ENCODE results near the gene PEDS1.
"Not testable (repeated sequence)": the region's sequence is repeated elsewhere in the genome, so short reads cannot be mapped to it uniquely, and the experiment has no call there.

The PEDS1 gene

DNA sequence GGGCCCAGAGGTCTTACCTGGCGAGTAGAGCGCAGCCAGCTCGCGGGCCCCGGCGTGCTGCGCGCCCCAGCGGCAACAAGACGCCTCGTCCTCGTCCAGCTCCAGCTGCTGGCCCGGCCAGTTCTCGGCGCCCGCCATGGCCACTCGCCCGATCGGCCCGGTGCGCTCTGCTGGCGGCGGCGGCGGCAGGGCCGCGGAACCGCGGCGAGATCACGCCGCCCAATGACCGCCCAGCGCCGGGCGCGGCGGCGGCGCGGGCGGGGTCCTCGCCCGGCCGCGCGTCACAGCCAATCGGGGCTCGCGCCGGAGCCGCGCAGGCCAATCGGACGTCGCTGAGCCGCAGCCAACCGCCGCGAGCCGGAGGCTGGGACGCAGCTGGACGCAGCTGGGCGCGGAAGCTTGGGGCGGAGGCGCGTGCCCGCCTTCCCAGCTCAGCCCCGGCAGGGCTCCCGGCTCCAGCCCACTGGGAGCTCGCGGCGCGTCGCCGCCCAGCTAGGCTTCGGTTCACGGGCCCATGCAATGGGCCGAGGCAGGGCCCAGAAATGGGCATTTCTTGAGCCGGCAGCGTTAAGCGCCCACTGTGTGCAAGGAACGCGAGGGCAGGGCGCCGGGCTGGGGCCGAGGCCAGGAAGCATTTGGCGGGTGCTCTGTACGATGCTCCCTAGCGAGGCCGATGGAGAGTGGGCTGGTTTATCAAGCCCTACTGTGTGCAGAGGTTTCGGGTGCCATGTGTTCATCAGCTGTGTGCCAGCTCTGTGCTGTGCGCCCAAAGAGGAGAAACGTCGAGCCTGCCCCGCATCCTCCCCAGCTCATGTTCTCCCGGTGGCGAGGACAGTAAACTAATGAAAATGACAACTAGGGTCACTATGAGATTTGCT is at the start of gene PEDS1:
PEDS1 (minus strand) TSS at position 224 of the 878 bp plus-strand sequence; CDS start at position 138, 86 bp downstream.
- peak; percentile 67 for DNase-seq (ENCODE audit: low read depth)

DNA sequence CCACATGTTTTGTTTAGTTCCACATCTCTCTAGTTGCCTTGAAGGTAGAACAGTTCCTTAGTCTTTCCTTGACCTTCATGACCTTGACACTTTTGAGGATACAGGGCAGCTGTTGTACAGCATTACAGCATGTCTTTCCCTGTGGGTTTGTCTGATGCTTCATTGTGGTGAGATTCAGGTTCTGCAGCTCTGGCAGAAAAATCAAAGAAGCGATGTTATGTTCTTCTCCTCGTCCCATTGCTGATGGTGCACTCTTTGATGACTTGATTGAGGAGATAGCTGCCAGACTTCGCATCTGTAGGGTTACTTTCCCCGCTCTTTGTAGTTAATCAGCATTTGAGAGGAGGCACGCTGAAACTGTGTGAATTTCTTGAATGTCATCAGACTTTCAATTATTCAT is 49.2 kb upstream of the PEDS1 start:
- DNase-seq (ENCODE audit: low read depth) = no peak

DNA sequence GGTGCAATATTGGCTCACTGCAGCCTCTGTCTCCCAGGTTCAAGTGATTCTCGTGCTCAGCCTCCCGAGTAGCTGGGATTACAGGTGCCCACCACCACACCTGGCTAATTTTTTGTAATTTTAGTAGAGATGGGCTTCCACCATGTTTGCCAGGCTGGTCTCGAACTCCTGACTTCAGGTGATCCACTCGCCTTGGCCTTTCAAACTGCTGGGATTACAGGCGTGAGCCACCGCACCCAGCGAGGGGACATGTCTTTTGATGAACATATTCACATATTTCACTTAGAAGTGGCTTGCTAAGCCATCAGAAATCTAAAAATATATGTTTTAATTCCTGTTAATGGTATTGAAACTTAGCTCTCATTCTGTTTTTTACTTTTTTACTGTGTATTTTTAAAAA is 48.2 kb upstream of the PEDS1 start:
- DNase-seq (ENCODE audit: low read depth) = not testable (repeated sequence)

DNA sequence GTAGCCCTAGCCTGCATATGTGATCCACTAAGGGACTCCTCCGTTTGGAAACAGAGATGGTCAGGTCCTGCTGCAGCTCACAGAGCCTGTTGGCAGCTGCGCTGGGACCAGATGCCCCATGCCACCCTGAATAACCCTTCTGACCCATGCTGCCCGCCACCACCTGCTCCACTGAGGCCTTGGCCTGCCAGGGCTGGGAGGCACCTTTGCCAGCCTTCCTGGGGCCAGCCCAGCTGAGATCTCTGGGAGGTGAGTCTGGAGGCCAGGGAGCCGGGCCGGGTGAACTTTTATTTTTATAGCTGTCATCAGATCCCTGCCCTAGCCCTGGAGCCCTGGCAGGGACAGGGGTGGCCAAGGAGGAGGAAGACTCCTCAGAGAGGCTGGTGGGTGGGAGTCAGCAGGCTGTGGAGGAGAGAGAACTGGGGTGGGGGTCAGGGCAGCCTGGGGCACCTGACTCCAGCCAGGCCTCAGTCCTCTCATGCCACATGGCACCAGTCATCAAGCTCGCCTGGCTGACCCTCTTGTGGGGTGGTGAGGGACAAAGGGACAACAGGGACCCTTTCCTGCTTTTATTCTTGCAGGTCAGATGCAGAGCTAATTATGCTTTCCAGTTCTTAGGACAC is 47.1 kb upstream of the PEDS1 start:
- DNase-seq (ENCODE audit: low read depth) = no peak

DNA sequence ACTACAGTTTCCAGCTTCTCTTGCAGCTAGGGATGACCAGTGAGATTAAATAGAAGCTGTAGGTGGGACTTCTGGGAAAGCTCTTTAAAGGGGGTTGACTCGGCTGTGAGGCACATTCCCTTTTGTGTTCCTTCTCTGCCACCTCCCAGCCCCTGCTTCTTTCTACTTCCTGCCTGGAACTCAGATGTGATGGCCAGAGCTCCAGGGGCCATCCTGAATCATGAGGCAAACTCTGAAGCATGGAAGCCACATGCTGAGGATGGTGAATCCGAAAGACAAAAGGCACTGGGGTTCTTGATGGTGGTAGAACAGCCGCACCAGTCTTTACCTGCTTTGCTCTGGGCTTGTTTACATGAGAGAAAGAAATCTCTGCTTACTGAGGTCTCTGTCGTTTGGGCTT is 46.2 kb upstream of the PEDS1 start:
- no peak for DNase-seq (ENCODE audit: low read depth)

DNA sequence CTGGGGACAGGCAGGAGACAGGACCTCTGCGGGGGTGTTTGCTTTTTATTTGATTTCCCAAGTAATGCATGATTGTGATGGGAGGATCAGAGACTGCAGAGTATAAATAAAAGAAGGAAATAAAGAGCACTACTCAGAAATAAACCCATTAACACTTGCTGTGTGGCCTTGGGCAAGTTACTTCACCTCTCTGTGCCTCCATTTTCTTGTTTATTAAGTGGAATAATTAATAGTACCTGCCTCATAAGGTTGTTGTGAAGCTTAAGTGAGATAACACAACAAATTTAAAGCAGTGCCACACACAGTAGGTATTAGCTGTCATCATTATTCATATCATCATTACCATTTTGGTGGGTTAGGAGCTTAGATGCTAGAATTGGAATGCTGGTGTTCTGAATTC is 45.2 kb upstream of the PEDS1 start:
- no peak for DNase-seq (ENCODE audit: low read depth)

DNA sequence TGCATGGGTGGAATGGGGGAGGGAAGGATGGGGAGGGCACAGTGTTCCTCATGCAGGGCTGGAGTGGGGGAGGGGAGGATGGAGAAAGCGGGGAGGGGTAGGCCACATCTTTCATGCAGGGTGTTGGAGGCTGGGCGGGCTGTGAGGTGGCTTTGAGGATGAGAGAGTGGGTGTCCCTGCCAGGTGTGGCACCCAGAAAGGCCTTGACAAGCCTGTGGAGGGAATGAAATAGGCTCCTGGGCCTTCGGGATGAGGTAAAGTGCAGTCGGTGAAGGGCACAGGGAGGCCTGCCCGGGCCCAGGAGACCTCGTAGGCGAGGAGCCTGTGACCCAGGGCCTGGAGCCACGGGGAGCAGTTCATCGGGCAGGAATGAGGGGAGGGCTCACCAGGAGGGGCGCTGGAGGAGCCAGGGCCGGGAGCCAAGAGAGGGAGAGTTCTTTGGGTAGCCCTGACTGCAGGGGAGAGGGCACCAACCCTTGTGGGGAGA is 44.7 kb upstream of the PEDS1 start:
- DNase-seq (ENCODE audit: low read depth) = no peak

DNA sequence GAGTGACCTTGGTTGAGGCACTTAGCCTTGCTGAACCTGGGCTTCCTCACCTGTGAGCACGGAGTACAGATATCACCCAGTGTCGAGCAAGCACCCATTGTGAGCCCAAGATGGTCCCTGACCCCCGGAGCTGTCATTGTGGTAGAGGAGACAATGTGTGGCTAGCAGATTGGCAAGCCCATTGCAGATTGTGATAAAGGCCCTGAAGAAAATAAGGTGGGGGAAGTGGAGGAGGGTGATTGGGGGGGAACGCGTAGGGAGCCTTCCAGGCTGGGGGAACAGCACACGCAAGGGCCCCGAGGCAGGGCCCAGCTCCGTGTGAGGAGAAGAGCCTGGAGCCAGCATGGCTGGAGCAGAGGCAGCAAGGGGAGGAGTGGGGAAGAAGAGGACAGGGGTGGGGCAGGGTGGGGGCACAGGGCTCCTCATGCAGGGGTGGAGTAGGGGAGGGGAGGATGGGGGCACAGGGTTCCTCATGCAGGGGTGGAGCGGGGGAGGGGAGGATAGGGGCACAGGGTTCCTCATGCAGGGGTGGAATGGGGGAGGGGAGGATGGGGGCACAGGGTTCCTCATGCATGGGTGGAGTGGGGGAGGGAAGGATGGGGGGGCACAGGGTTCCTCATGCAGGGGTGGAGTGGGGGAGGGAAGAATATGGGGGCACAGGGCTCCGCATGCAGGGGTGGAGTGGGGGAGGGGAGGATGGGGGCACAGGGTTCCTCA is 44.1 kb upstream of the PEDS1 start:
- DNase-seq (ENCODE audit: low read depth) = no peak

DNA sequence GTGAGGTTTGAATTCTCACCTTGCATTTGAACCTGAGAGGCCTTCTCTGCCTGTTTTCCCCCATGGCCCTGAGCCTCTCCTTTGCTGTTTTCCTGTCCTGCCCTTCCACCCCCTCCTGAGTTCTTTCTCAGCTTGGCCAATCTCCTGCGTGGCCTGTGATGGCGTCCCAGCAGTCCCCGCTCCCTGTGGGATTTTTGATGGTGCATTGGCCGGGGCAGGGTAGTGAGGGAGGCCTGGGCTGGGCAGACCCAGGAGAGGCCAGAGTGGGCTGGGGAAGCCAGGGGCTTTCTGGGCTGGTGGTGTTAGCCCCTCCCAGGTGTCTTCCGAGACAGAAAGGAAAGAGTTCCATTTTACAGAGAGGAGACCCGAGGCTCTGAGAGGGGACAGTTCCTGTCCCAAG is 43.4 kb upstream of the PEDS1 start:
- DNase-seq (ENCODE audit: low read depth) = no peak

DNA sequence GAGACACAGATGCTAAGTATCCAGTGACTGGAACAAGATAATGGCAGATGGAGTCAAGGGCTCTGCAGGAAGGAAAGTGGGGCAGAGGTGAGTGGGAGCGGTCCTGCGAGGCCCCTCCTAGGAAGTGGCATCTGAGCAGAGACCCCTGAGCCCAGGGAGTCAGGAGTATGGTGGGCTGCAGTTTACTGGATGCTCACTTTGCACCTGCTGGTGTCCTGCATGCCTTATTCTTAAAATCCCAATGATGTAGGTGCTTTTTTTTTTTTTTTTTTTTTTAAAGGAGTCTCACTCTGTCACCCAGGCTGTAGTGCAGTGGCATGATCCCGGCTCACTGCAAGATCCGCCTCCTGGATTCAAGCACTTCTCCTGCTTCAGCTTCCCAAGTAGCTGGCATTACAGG is 42.7 kb upstream of the PEDS1 start:
- no peak for DNase-seq (ENCODE audit: low read depth)

DNA sequence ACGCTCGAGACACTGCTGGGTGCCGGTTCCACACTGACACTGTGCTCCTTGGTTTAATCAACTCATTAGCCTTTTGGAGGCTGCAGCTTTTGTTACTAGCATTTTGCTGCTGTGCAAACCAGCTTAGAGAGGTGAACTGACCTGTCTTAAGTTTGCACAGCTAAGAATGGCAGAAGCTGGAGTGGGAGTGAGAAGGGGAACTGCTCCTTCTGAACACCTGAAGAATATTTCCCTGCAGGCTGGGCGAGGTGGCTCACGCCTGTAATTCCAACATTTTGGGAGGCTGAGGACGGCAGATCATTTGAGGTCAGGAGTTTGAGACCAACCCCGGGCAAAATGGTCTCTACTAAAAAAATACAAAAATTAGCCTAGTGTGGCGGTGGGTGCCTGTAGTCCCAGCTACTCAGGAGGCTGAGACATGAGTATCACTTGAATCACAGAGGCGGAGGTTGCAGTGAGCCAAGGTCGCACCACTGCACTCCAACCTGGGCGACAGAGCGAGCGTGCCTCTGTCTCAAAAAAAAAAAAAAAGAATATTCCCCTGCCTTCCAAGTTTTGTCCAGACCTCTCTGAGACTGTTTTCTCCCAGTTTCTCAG is 42.1 kb upstream of the PEDS1 start:
- no peak for DNase-seq (ENCODE audit: low read depth)

DNA sequence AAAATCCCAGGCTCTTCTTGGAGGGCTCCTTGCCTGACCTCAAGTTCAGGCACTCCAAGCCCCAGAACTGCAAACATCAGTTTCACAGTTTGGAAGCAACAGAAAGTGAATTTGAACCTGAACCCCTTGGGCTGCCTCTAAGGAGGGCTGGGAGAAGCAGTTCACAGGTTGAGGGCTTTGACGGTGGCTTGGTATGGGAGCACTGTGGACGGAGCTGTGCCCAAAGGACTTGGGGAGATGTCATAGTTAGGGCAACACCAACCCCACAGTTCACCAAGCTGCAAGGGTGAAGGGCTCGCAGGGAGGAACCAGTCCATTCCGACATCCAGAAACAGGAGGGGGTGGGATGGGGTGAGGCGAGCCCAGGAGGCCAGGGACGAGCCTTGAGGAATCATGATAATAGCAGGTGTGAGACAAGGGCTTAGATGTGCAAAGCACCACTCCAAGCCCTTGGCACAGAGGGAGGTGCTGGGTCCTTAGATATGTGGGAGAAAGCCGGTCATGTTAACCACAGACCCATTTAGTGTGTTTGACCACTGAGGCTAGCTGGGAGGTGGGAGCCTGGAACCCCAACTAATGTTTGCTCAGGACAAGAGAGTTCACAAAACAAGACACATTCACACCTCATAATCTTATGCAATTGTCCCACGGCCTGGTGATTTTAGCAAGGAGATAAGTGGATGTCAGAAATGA is 41.5 kb upstream of the PEDS1 start:
- no peak for DNase-seq (ENCODE audit: low read depth)

DNA sequence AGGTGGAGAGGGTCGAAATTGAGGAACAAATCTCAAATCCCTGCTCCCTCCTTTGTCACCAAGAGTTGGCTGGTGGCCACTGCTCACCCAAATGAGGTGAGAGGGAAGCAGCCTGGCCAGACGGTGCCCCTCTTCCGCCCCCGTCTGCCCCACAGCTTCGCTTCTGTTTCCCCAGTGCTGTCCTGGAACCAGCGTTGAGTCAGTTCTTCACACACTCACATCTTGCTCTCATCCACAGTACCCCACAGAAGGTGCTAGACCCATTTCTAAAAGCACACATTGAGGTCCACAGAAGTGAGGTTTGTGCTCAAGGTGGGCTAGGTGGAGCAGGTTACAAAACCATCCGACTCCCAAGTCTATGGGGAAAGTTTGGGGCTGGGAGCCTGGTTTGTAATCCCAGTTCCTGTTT is 40.9 kb upstream of the PEDS1 start:
- DNase-seq (ENCODE audit: low read depth) = no peak

DNA sequence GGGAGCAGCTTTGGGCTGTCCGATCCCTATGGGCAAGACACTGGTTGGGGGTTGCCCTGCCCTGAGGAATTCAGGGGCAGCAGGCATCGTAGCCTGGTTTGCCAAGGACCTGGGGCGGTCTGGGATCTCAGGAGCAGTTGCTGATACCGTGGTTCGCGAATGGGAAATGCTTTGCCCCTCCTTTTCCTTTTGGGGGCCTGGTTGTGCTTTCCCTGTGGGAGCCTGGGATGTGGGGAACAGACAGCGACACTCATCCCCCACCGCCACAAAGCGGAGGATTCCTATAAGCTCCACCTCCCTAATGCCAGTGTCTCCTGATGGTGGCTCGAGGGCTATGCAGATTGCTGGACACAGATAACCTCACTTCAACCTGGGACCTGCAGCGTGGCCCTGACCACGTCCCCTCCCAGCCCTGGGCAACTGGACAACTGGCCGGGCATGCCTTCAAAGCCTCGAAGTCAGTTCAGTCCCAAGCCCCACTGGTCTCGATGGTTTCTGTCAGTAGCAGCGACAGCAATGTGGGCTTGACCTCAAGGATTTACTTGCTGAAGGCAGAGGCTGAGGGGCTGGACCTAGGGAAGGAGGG is 40.4 kb upstream of the PEDS1 start:
- DNase-seq (ENCODE audit: low read depth) = no peak

DNA sequence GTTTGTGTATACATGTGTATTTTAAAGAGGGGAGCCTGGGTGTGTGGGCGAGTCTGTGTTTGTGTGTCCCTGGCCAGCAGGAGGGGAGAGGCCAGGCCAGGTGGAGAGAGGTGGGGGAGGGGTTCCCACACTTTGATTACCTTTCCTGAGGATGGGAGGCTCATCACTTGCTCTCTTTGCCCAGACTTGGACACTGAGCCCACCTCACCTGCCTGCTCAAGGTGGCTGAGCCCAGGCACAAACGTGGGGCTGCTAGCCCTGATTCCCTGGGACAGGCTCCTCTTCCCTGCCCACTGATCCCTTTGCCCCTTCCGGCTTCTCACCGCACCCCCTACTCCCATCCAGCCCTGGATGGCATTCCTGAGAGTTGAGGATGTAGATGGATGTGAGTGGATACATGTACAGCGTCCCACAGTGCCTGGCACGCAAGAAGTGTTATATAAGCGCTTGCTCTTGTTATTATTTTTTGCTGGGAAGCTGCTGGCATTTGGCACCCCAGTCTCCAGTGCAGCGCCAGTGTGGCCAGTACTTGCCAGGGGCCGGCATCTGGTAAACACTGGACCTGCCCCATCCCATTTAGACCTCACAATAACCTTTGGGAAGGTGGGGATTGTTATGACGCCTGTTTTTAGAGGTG is 39.8 kb upstream of the PEDS1 start:
- no peak for DNase-seq (ENCODE audit: low read depth)

DNA sequence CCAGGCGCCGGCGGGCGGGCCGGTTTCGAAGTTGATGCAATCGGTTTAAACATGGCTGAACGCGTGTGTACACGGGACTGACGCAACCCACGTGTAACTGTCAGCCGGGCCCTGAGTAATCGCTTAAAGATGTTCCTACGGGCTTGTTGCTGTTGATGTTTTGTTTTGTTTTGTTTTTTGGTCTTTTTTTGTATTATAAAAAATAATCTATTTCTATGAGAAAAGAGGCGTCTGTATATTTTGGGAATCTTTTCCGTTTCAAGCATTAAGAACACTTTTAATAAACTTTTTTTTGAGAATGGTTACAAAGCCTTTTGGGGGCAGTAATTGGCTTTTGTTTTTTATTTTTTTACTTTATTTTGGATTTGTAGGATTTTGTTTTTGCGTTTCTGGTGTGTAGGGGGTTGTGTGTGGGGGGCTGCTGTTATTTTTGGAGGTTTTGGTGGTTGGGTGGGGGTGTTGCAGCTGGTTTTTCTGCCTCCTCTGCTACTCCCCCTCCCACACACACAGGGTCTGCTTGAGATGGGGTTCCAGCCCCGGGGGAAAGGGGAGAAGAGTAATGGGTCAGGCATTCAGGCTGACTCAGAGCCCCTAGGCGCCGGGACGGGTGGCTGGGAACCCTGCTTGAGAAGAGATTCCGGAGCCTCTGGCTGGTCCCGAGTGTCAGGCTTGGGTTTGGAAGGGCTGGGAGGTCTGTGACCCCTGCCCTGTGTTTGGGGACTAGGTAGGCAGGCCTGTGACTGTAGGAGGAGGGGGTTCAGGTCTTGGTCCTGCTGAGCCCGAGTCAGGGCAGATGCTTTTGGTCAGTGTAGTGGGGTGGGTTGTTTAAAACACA is 39.1 kb upstream of the PEDS1 start:
- peak; percentile 72 for DNase-seq (ENCODE audit: low read depth)

DNA sequence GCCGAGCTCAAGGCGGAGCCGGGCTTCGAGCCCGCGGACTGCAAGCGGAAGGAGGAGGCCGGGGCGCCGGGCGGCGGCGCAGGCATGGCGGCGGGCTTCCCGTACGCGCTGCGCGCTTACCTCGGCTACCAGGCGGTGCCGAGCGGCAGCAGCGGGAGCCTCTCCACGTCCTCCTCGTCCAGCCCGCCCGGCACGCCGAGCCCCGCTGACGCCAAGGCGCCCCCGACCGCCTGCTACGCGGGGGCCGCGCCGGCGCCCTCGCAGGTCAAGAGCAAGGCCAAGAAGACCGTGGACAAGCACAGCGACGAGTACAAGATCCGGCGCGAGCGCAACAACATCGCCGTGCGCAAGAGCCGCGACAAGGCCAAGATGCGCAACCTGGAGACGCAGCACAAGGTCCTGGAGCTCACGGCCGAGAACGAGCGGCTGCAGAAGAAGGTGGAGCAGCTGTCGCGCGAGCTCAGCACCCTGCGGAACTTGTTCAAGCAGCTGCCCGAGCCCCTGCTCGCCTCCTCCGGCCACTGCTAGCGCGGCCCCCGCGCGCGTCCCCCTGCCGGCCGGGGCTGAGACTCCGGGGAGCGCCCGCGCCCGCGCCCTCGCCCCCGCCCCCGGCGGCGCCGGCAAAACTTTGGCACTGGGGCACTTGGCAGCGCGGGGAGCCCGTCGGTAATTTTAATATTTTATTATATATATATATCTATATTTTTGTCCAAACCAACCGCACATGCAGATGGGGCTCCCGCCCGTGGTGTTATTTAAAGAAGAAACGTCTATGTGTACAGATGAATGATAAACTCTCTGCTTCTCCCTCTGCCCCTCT is 38.2 kb upstream of the PEDS1 start:
- peak; percentile 41 for DNase-seq (ENCODE audit: low read depth)

DNA sequence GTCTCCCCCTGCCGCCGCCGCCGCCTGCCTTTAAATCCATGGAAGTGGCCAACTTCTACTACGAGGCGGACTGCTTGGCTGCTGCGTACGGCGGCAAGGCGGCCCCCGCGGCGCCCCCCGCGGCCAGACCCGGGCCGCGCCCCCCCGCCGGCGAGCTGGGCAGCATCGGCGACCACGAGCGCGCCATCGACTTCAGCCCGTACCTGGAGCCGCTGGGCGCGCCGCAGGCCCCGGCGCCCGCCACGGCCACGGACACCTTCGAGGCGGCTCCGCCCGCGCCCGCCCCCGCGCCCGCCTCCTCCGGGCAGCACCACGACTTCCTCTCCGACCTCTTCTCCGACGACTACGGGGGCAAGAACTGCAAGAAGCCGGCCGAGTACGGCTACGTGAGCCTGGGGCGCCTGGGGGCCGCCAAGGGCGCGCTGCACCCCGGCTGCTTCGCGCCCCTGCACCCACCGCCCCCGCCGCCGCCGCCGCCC is 37.6 kb upstream of the PEDS1 start:
- DNase-seq (ENCODE audit: low read depth) = peak; percentile 45
